ENCODE data around the gene KRT75.
A peak's percentile ranks its signal among the peaks of the same experiment; 100 is the strongest.
"Not testable (repeated sequence)": the region's sequence is repeated elsewhere in the genome, so short reads cannot be mapped to it uniquely, and the experiment has no call there.

Gene KRT75

DNA sequence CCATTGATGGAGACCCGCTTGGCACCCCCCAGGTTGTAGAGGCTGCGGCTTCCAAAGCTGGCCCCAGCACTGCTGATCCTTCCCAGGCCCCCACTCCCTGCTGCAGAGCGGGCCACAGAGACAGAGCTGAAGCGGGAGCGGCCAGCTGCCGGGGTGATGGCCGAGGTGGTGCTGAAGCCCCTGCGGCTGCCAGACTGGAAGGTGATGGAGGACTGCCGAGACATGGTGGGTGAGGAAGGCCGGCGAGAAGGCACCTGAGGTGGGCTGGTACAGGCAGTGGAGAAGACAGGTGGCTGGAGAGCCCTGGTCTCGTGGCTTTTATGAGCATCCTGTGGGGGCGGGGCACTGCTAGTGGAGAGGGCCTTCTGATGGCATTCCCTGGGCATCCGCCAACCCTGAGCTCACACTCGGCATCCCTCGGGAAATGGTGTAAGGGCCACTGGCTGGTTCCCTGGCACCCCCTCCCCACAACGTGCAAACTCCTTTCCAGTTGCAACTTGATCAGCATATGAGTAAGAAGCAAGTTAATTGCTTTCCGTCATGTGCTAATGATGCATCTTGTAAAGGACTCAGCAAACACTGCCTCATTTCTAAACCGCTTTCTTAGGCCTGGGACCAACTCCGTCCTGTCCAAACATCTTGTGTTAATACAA is at the start of gene KRT75:
TSS of gene KRT75 (minus strand) at position 291 of the 653 bp plus-strand sequence. CDS start at position 224, 67 bp downstream.
- no peak for DNase-seq

DNA sequence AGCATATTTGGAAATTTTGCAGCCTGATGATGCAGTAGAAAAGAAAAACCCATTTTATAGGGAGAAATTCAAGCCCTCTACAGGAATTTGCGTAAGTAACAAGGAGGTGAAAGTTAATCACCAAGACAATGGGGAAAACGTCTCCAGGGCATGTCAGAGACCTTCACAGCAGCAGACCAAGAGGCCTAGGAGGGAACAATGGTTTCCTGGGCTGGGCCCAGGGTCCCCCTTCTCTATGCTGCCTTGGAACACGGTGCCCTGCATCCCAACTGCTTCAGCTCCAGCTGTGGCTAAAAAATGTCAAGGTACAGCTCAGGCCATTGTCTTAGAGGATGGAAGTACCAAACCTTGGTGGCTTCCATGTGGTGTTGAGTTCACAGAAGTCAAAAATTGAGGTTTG is 45.9 kb upstream of the KRT75 start:
- DNase-seq, result no peak

- no peak for DNase-seq
These were observed 43.5 kb upstream of the KRT75 start for GRCh38 chr12:52477651-52478050.

- no peak for DNase-seq
These were observed 40.0 kb upstream of the KRT75 start for GRCh38 chr12:52474212-52474611.

DNA sequence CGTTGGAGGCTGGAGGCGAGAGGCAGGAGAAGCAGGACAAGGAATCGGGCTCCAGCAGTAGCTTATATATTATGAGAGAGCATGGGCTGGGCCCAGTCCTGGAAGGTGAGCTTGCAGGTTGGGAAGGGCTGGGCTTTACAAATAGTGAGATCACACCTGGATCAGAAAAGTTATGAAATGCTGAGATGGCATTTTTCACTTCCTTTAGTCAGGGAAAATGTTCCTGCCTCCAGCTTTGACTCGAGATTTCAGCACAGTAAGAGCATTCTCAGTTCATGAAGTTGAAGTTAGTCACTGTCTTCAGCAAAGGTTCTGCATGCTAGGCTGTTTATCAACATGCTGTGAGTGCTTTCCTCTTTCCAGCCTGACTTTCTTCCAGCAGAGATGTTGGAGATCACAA is 39.6 kb upstream of the KRT75 start, which contains the start of gene KRT6C:
TSS of gene KRT6C (minus strand) at position 38 of the 400 bp plus-strand sequence. CDS start 68 bp downstream, outside the sequence.
- DNase-seq, result no peak

DNA sequence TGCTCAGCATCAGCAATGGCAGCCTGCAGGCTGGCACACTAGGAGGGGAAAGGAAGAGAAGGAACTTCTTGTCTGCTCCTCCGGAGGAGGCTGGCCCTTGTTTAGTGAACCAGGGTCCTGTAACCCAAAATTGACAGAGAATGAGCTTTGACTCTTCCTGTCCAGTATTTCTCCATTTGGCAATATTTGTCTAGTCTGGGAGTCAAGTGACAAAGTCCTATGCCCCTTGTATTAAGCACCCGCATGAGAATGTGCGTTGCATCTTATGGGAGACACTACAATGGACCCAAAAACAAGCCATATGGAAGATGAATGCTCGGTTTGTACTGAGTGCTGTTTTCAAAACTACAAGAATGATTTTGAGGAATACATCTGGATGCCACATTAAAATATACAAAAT is 35.7 kb upstream of the KRT75 start:
- no peak for DNase-seq

DNA sequence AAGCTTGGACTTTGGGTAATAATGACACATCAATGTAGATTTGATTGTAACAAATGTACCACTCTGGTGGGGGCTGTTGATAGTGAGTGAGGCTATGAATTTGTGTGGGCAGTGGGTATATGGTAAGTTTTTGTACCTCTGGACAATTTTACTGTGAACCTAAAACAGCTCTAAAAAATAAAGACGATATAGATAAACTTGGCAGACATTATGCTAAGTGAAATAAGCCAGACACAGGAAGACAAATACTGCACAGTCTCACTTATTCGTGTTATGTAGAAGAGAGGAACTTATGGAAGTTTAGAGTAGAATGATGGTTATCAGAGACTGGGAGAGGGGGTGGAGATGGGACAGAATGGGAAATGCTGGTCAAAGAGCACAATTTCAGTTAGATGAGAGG is 30.7 kb upstream of the KRT75 start:
- no peak for DNase-seq

DNA sequence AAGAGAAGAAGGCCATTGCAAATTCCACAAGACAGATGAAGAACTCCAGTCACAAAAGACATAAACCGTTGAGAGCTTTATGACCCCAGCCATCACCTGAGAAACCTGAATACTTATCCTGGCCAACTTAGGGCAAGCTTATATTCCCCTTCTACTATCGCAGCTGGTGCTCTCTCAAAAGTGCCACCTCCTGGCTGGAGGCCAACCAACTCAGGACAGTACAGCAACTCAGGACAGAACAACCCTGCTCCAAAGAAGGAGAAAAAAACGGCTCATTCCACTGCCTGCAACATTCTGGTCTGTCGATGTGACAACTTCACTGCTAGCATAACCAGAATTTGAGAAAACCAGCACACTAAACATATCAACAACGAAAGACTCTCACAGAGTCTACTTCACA is 27.5 kb upstream of the KRT75 start:
- DNase-seq, result no peak

DNA sequence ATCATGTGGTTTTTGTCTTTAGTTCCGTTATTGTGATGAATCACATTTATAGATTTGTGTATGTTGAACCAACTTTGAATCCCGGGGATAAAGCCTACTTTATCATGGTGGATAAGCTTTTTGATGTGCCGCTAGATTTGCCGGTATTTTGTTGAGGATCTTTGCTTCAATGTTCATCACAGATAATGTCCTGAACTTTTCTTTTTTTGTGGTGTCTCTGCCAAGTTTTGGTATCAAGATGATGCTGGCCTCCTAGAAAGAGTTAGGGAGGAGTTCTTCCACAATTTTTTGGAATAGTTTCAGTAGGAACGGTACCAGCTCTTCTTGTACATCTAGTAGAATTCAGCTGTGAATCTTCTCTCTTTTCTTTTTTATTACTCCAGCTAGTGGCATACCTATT is 24.7 kb upstream of the KRT75 start:
- no peak for DNase-seq

- no peak for DNase-seq
These were observed 21.6 kb upstream of the KRT75 start for GRCh38 chr12:52455821-52456220.

DNA sequence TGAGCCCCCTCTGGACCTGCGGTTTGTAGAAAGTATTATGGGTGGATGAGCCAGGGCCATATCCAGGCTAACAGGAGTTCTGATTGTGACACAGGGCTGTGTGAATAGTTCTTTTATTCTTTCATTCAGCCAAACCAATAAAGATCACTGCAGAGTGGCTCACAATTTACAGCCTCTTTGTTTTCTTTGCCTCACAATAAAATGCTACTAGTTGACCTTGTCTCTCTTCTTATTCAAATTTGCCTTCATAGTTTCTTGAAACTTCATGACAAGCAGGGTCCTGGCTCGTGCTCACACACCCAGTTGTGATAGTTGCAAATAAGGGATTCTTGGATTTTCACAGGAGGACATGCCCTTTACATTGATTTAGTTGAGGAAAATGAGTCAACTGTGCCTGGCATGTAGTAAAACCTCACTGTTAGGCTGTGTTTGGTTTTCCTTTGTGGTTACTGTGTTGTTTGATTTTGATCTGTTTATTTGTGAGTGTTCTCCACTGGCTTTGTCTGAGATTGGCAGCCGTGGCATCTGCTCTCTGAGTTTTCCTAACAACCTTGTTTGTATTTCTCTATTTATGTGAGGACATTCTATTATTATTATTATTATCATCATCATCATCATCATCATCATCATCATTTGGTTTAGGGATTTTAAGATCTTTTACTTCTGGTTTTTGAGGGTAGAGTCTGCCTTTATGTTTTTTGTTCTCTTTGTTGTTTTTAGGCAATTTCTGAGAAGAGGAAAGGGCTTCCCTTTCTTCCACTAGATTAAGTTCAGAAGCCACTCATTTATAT is 20.4 kb upstream of the KRT75 start:
- no peak for DNase-seq

- DNase-seq, result no peak
These were observed 17.9 kb upstream of the KRT75 start, which contains the start of gene KRT6B for GRCh38 chr12:52452101-52452500. KRT6B (minus strand) TSS chr12:52452146; CDS start chr12:52452078, 68 bp downstream.

DNA sequence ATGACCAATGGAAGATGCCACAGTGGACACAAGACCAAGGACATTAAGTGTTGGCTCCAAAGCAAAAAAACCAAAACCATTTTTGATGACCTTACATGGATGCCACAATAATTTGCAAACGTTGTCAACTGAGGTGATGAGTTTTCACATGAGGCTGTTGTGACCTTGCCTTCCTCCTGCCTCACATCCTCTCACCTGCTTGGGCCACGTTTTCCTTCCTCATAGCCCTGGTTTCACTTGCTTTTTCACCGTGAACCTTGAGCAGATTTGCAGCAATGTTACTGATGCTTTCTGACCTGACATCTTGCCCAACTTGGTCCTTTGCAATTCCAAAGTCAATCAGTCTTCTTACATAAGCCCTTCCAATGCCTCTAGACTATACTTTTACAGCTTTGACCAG is 14.1 kb upstream of the KRT75 start:
- DNase-seq, result no peak

GRCh38 chr12:52447196-52447595 is 13.0 kb upstream of the KRT75 start:
- not testable (repeated sequence) for DNase-seq

DNA sequence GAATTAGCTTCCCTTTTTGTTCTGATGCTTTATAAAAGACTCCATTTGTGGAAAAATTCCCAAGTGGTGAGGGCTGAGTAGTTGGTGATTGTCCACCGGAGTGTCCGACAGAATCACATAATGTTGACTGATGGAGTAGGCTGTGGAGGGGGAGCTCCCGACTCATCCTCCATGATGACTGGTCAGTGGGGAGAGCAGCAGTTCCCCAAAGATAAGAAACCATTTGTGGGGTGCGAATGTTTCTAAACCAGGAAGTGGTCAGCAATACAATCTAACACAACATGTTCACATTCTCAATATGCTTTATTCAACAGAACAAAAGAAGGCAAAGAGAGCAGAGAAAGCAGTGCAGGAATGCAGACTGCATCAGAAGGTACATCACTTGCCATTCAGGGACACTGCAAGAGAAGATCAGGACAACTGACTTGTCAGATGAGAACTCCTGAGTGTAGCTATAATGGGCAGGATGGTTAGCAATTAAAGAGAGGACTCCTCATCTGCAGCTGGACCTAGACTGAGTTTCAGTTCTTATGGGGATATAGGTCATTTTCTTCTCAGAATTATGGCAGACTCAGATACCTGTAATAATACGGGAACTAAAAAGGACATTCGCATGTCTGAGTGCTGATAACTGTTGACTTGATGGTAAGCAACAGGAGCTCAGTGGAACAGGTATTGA is 12.3 kb upstream of the KRT75 start:
- no peak for DNase-seq

DNA sequence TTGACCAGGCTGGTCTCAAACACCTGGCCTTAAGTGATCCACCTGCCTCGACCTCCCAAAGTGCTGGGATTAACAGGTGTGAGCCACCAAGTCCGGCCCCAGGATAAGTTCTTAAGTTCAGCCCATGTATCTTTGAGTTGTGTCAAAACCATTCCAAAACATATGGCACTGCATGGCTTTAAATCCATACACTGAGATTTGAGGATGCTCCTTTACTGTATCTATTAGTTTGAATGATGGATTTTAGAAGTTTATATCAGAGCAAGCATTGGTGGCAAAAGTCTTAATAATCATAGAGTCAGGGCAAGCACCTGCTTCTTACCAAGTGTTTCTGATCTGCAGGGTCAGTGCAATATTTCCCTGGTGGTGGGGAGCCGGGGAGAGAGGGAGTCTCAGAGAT is 11.7 kb upstream of the KRT75 start:
- no peak for DNase-seq

GRCh38 chr12:52444647-52445595 is 10.8 kb upstream of the KRT75 start:
- peak; percentile 4 for DNase-seq

DNA sequence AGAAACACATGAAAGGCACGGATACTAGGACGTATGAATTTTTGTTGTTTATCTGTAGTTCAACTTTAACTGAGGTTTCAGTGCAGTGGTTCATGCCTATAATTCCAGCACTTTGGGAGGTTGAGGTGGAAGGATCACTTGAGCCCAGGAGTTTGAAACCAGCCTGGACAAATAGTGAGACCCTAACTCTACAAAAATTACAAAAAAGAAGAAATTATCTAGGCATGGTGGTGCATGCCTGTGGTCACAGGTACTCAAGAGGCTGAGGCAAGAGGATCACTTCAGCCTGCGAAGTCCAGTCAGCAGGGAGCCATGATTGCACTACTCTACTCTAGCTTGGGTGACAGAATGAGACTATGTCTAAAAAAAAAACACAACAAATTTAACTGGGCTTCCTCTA is 9.8 kb upstream of the KRT75 start:
- DNase-seq, result no peak

- DNase-seq, result no peak
These were observed 8.5 kb upstream of the KRT75 start for GRCh38 chr12:52442600-52443061.

- DNase-seq, result no peak
These were observed 7.2 kb upstream of the KRT75 start for GRCh38 chr12:52441320-52441911.

- DNase-seq, result no peak
These were observed 6.7 kb upstream of the KRT75 start for GRCh38 chr12:52440821-52441319.

- DNase-seq, result no peak
These were observed 5.7 kb upstream of the KRT75 start for GRCh38 chr12:52439845-52440244.
